GM21381 (cell line): Measurements from ENCODE around the gene SAMD11.
A peak's percentile ranks its signal among the peaks of the same experiment; 100 is the strongest.
"Not testable (repeated sequence)": the region's sequence is repeated elsewhere in the genome, so short reads cannot be mapped to it uniquely, and the experiment has no call there.

Source experiments
- ATAC-seq: cut with Tn5 transposase; IDR thresholded peaks from one replicate; pipeline ENCODE4 v1.9.1; 2021; ENCODE audit warnings: mild to moderate bottlenecking, moderate library complexity; ENCODE audit not compliant: unreplicated experiment

SAMD11 gene

GRCh38 chr1:943545-944340 is 20.0 kb downstream of the SAMD11 start:
- ATAC-seq: no peak

- ATAC-seq: no peak
Observed at GRCh38 chr1:944341-945325, 20.9 kb downstream of the SAMD11 start.

- ATAC-seq: no peak
Observed at GRCh38 chr1:945688-946556, 22.2 kb downstream of the SAMD11 start.

- not testable (repeated sequence) for ATAC-seq
Observed at GRCh38 chr1:946811-947210, 23.1 kb downstream of the SAMD11 start.

- no peak for ATAC-seq
Observed at GRCh38 chr1:947958-948357, 24.2 kb downstream of the SAMD11 start.

GRCh38 chr1:950268-950667 is 26.5 kb downstream of the SAMD11 start:
- no peak for ATAC-seq

- no peak for ATAC-seq
Observed at GRCh38 chr1:950881-951280, 27.2 kb downstream of the SAMD11 start.

- no peak for ATAC-seq
Observed at GRCh38 chr1:951364-951763, 27.6 kb downstream of the SAMD11 start.

- ATAC-seq: no peak
Observed at GRCh38 chr1:952201-952600, 28.5 kb downstream of the SAMD11 start.

- no peak for ATAC-seq
Observed at GRCh38 chr1:952603-953002, 28.9 kb downstream of the SAMD11 start.

- ATAC-seq: no peak
Observed at GRCh38 chr1:953524-954320, 30.0 kb downstream of the SAMD11 start.

- ATAC-seq: no peak
Observed at GRCh38 chr1:954927-955326, 31.2 kb downstream of the SAMD11 start.

GRCh38 chr1:955474-955873 is 31.8 kb downstream of the SAMD11 start:
- ATAC-seq: no peak

GRCh38 chr1:956636-957035 is 32.9 kb downstream of the SAMD11 start:
- ATAC-seq: no peak

GRCh38 chr1:958823-959730 is 35.4 kb downstream of the SAMD11 start, which contains the start of gene NOC2L:
TSS of gene NOC2L (minus strand) at chr1:959256. CDS start at chr1:959240, 16 bp downstream.
- peak; percentile 60 for ATAC-seq

GRCh38 chr1:959731-960362 is 36.1 kb downstream of the SAMD11 start:
- ATAC-seq: no peak

GRCh38 chr1:960363-961131 is 36.8 kb downstream of the SAMD11 start, which contains the start of gene KLHL17:
TSS of gene KLHL17 (plus strand) at chr1:960584. CDS start at chr1:960694, 110 bp downstream.
- ATAC-seq: peak; percentile 41
